Measurements from ENCODE around the gene LANCL2. TPM values are rescaled to one million over a fixed set of nuclear protein-coding genes. Genes with fewer than 3 reads are reported as not detected.
"Not testable (repeated sequence)": the region's sequence is repeated elsewhere in the genome, so short reads cannot be mapped to it uniquely, and the experiment has no call there.

Gene LANCL2
- polyA plus RNA-seq, 2 donors = 6.8 to 11.7 TPM

GRCh38 chr7:55415173-55415778 lies 50.1 kb downstream of the LANCL2 start:
- no peaks in the 10 kb centered on the region for H3K27me3 ChIP-seq (ENCODE audit: control insufficient read depth in 1 of 2, insufficient read depth in 2 of 2, low read length in 2 of 2)
- H3K4me1 ChIP-seq (ENCODE audit: control insufficient read depth in 2 of 2, insufficient read depth in 2 of 2, low read length in 1 of 2) = no peaks in the 10 kb centered on the region
- H3K27ac ChIP-seq (ENCODE audit: low read depth in 2 of 2, low read length in 1 of 2) = no peak overlapping the region
- 40 to 44% methylated on average over 6 of the region's 6 CpGs for WGBS, 2 donors
- H3K4me3 ChIP-seq (ENCODE audit: low read depth in 1 of 2, low read length in 2 of 2) = no peak overlapping the region
- no peaks in the 10 kb centered on the region for H3K9me3 ChIP-seq (ENCODE audit: control insufficient read depth in 2 of 2, insufficient read depth in 1 of 2, low read depth in 1 of 2, low read length in 1 of 2)
- H3K36me3 ChIP-seq (ENCODE audit: control insufficient read depth in 2 of 2, insufficient read depth in 2 of 2, low read length in 1 of 2) = no peaks in the 10 kb centered on the region

GRCh38 chr7:55417456-55417855 lies 52.3 kb downstream of the LANCL2 start:
- not testable (repeated sequence) for H3K27me3 ChIP-seq (ENCODE audit: control insufficient read depth in 1 of 2, insufficient read depth in 2 of 2, low read length in 2 of 2); H3K4me3 ChIP-seq (ENCODE audit: low read depth in 1 of 2, low read length in 2 of 2); H3K27ac ChIP-seq (ENCODE audit: low read depth in 2 of 2, low read length in 1 of 2); H3K4me1 ChIP-seq (ENCODE audit: control insufficient read depth in 2 of 2, insufficient read depth in 2 of 2, low read length in 1 of 2); H3K36me3 ChIP-seq (ENCODE audit: control insufficient read depth in 2 of 2, insufficient read depth in 2 of 2, low read length in 1 of 2); H3K9me3 ChIP-seq (ENCODE audit: control insufficient read depth in 2 of 2, insufficient read depth in 1 of 2, low read depth in 1 of 2, low read length in 1 of 2)
- 89 to 94% methylated on average over 4 of the region's 4 CpGs for WGBS, 2 donors

- H3K9me3 ChIP-seq (ENCODE audit: control insufficient read depth in 2 of 2, insufficient read depth in 1 of 2, low read depth in 1 of 2, low read length in 1 of 2) = no peaks in the 10 kb centered on the region
- H3K36me3 ChIP-seq (ENCODE audit: control insufficient read depth in 2 of 2, insufficient read depth in 2 of 2, low read length in 1 of 2) = peaks cover 0 to 2% of the 10 kb centered on the region in 2 donors
- no peaks in the 10 kb centered on the region for H3K4me1 ChIP-seq (ENCODE audit: control insufficient read depth in 2 of 2, insufficient read depth in 2 of 2, low read length in 1 of 2)
- no peak overlapping the region for H3K4me3 ChIP-seq (ENCODE audit: low read depth in 1 of 2, low read length in 2 of 2)
- H3K27me3 ChIP-seq (ENCODE audit: control insufficient read depth in 1 of 2, insufficient read depth in 2 of 2, low read length in 2 of 2) = no peaks in the 10 kb centered on the region
- no peak overlapping the region for H3K27ac ChIP-seq (ENCODE audit: low read depth in 2 of 2, low read length in 1 of 2)
- 69 to 72% methylated on average over 3 of the region's 3 CpGs for WGBS, 2 donors
These were observed 55.4 kb downstream of the LANCL2 start for GRCh38 chr7:55420530-55420929.

- no peaks in the 10 kb centered on the region for H3K4me1 ChIP-seq (ENCODE audit: control insufficient read depth in 2 of 2, insufficient read depth in 2 of 2, low read length in 1 of 2)
- no peaks in the 10 kb centered on the region for H3K9me3 ChIP-seq (ENCODE audit: control insufficient read depth in 2 of 2, insufficient read depth in 1 of 2, low read depth in 1 of 2, low read length in 1 of 2)
- 70 to 80% methylated on average over 5 of the region's 5 CpGs for WGBS, 2 donors
- no peaks in the 10 kb centered on the region for H3K27me3 ChIP-seq (ENCODE audit: control insufficient read depth in 1 of 2, insufficient read depth in 2 of 2, low read length in 2 of 2)
- H3K27ac ChIP-seq (ENCODE audit: low read depth in 2 of 2, low read length in 1 of 2) = no peak overlapping the region
- H3K36me3 ChIP-seq (ENCODE audit: control insufficient read depth in 2 of 2, insufficient read depth in 2 of 2, low read length in 1 of 2) = peaks cover 0 to 7% of the 10 kb centered on the region in 2 donors
- no peak overlapping the region for H3K4me3 ChIP-seq (ENCODE audit: low read depth in 1 of 2, low read length in 2 of 2)
These were observed 58.2 kb downstream of the LANCL2 start for GRCh38 chr7:55423277-55423711.

- H3K27ac ChIP-seq (ENCODE audit: low read depth in 2 of 2, low read length in 1 of 2) = no peak overlapping the region
- no peaks in the 10 kb centered on the region for H3K4me1 ChIP-seq (ENCODE audit: control insufficient read depth in 2 of 2, insufficient read depth in 2 of 2, low read length in 1 of 2)
- 81 to 91% methylated on average over 5 of the region's 5 CpGs for WGBS, 2 donors
- peaks cover 0 to 7% of the 10 kb centered on the region in 2 donors for H3K36me3 ChIP-seq (ENCODE audit: control insufficient read depth in 2 of 2, insufficient read depth in 2 of 2, low read length in 1 of 2)
- no peaks in the 10 kb centered on the region for H3K9me3 ChIP-seq (ENCODE audit: control insufficient read depth in 2 of 2, insufficient read depth in 1 of 2, low read depth in 1 of 2, low read length in 1 of 2)
- no peak overlapping the region for H3K4me3 ChIP-seq (ENCODE audit: low read depth in 1 of 2, low read length in 2 of 2)
- H3K27me3 ChIP-seq (ENCODE audit: control insufficient read depth in 1 of 2, insufficient read depth in 2 of 2, low read length in 2 of 2) = no peaks in the 10 kb centered on the region
These were observed 58.8 kb downstream of the LANCL2 start for GRCh38 chr7:55423891-55424290.

- no peaks in the 10 kb centered on the region for H3K9me3 ChIP-seq (ENCODE audit: control insufficient read depth in 2 of 2, insufficient read depth in 1 of 2, low read depth in 1 of 2, low read length in 1 of 2)
- H3K4me1 ChIP-seq (ENCODE audit: control insufficient read depth in 2 of 2, insufficient read depth in 2 of 2, low read length in 1 of 2) = no peaks in the 10 kb centered on the region
- H3K4me3 ChIP-seq (ENCODE audit: low read depth in 1 of 2, low read length in 2 of 2) = no peak overlapping the region
- 88 to 94% methylated on average over 11 of the region's 11 CpGs for WGBS, 2 donors
- no peaks in the 10 kb centered on the region for H3K27me3 ChIP-seq (ENCODE audit: control insufficient read depth in 1 of 2, insufficient read depth in 2 of 2, low read length in 2 of 2)
- no peak overlapping the region for H3K27ac ChIP-seq (ENCODE audit: low read depth in 2 of 2, low read length in 1 of 2)
- peaks cover 0 to 7% of the 10 kb centered on the region in 2 donors for H3K36me3 ChIP-seq (ENCODE audit: control insufficient read depth in 2 of 2, insufficient read depth in 2 of 2, low read length in 1 of 2)
These were observed 60.1 kb downstream of the LANCL2 start for GRCh38 chr7:55425141-55425752.

GRCh38 chr7:55426676-55427075 lies 61.5 kb downstream of the LANCL2 start:
- no peak overlapping the region for H3K4me3 ChIP-seq (ENCODE audit: low read depth in 1 of 2, low read length in 2 of 2)
- no peaks in the 10 kb centered on the region for H3K9me3 ChIP-seq (ENCODE audit: control insufficient read depth in 2 of 2, insufficient read depth in 1 of 2, low read depth in 1 of 2, low read length in 1 of 2)
- H3K27me3 ChIP-seq (ENCODE audit: control insufficient read depth in 1 of 2, insufficient read depth in 2 of 2, low read length in 2 of 2) = no peaks in the 10 kb centered on the region
- no peaks in the 10 kb centered on the region for H3K4me1 ChIP-seq (ENCODE audit: control insufficient read depth in 2 of 2, insufficient read depth in 2 of 2, low read length in 1 of 2)
- peaks cover 0 to 7% of the 10 kb centered on the region in 2 donors for H3K36me3 ChIP-seq (ENCODE audit: control insufficient read depth in 2 of 2, insufficient read depth in 2 of 2, low read length in 1 of 2)
- H3K27ac ChIP-seq (ENCODE audit: low read depth in 2 of 2, low read length in 1 of 2) = no peak overlapping the region
- WGBS, 2 donors = 85 to 86% methylated on average over 12 of the region's 12 CpGs

- no peak overlapping the region for H3K4me3 ChIP-seq (ENCODE audit: low read depth in 1 of 2, low read length in 2 of 2)
- H3K36me3 ChIP-seq (ENCODE audit: control insufficient read depth in 2 of 2, insufficient read depth in 2 of 2, low read length in 1 of 2) = peaks cover 0 to 7% of the 10 kb centered on the region in 2 donors
- no peaks in the 10 kb centered on the region for H3K4me1 ChIP-seq (ENCODE audit: control insufficient read depth in 2 of 2, insufficient read depth in 2 of 2, low read length in 1 of 2)
- H3K27me3 ChIP-seq (ENCODE audit: control insufficient read depth in 1 of 2, insufficient read depth in 2 of 2, low read length in 2 of 2) = no peaks in the 10 kb centered on the region
- H3K9me3 ChIP-seq (ENCODE audit: control insufficient read depth in 2 of 2, insufficient read depth in 1 of 2, low read depth in 1 of 2, low read length in 1 of 2) = no peaks in the 10 kb centered on the region
- WGBS, 2 donors = 66 to 75% methylated on average over 4 of the region's 4 CpGs
- H3K27ac ChIP-seq (ENCODE audit: low read depth in 2 of 2, low read length in 1 of 2) = no peak overlapping the region
These were observed 62.2 kb downstream of the LANCL2 start for GRCh38 chr7:55427342-55427741.

DNA sequence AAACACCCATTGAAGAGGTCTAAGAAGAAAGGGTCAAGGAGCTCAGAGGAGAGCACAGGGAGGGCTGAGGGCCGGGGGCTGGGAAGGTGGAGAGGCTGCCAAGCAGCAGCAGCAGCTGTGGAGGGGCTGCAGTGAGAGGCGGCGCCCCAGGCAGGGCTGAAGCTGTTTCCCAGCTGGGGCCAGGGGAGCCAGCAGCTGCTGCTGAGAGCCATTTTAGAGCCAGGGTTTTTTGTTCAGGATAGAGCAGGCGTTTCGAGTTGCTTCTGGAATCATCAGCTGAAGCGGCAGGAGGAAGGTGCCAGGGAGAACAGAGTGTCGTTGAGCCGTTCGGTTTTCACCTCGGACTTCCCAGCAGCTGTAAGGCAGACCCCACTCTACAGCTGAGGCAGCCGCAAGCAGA lies 62.7 kb downstream of the LANCL2 start:
- Histone ChIP-seq H3K27me3 (ENCODE audit: control insufficient read depth in 1 of 2, insufficient read depth in 2 of 2, low read length in 2 of 2) (no peaks in the 10 kb centered on the region), H3K4me3 (ENCODE audit: low read depth in 1 of 2, low read length in 2 of 2) (no peak overlapping the region), H3K9me3 (ENCODE audit: control insufficient read depth in 2 of 2, insufficient read depth in 1 of 2, low read depth in 1 of 2, low read length in 1 of 2) (no peaks in the 10 kb centered on the region), H3K36me3 (ENCODE audit: control insufficient read depth in 2 of 2, insufficient read depth in 2 of 2, low read length in 1 of 2) (peaks cover 0 to 7% of the 10 kb centered on the region in 2 donors), H3K4me1 (ENCODE audit: control insufficient read depth in 2 of 2, insufficient read depth in 2 of 2, low read length in 1 of 2) (no peaks in the 10 kb centered on the region), H3K27ac (ENCODE audit: low read depth in 2 of 2, low read length in 1 of 2) (no peak overlapping the region)
- WGBS, 2 donors = 78 to 81% methylated on average over 11 of the region's 11 CpGs
